ENCODE measurements around the gene ANTXRL.
"Not testable (repeated sequence)": the region's sequence is repeated elsewhere in the genome, so short reads cannot be mapped to it uniquely, and the experiment has no call there.

ANTXRL gene

GRCh38 chr10:46254467-46254866, 32.3 kb upstream of the ANTXRL start:
- no peak for DNase-seq (ENCODE audit: low read depth, low spot score)

DNA sequence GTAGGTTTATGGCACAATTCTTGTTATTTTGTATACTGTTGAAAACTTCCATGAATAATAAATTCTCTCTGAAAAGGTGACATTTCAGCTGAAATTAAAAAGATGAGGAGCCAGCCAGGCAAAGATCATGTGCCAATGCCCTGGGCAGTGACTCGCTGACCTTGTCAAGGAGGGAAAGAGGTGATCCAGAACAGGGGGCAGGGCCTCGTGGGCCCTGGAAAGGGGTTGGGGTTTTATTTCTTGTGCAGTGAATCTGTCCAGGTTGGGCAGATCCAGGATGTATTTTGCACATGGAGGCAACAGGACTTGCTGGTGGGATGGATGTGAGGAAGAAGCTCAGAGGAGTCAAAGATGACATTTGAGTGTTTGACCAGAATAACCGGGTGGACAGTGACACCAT, 31.6 kb upstream of the ANTXRL start:
- not testable (repeated sequence) for DNase-seq (ENCODE audit: low read depth, low spot score)

DNA sequence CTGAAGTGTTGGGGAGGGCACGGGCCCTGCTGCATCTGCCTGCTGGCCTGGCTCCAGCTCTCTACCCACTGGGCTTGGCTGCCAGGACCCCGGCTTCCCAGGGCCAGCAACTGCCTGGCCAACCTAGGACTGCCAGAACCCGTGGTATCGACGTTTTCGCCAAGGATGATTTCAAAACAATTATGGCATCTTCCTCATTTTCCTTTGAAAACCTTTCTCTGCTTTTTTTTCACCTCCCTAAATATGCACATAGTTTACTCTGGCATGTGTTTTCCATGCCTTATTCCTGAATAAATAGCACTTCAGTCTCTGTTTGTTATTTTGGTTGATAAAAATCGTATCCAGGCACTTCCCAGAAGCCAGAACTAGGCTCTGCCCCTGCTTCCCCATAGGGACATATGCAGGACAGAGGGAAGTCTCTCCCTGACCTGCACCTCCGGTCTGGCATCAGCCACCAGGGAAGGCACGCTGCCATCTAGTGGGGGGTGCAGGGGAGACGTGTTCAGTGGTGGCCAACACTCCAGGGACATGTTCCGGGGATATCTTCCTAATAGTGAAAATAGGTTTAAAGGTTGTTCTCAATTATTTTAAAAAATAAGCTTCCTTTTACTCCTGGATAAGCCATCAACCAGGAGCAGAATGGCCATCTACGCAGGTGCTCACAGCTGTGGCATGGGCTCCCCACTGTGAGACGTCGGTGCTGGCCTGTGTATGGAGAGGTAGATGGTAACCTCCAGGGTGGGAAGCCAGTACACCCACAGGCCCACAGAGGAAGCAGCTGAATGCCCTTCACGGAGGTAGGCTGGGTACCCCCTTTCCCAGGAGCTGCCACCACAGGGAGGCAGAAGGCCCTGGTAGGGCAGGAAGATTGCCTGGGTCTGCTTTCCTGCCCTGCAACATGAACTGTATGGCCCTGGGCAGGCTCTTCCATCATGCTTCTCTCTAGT, 30.7 kb upstream of the ANTXRL start:
- peak; percentile 25 for DNase-seq (ENCODE audit: low read depth, low spot score)

DNA sequence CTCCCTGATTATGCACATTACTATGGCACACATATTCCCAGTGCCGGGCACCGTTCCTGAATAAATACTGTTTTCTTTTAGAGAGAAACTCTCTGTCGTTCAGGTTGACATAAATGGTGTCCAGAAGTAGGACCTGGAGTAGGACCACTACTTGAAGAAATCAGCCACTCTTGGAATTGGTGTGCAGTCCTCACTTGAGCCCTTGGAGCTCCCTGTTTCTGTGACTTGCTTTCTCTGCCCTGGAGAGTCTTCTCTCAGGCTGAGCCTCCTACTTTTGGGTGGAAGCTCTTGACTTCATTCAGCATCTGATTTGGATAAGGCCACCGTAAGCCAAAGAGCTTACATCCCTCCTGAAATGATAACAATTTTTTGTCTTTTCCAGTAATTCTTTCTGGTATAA, 29.7 kb upstream of the ANTXRL start:
- no peak for DNase-seq (ENCODE audit: low read depth, low spot score)

GRCh38 chr10:46262906-46263560, 23.8 kb upstream of the ANTXRL start:
- not testable (repeated sequence) for DNase-seq (ENCODE audit: low read depth, low spot score)

DNA sequence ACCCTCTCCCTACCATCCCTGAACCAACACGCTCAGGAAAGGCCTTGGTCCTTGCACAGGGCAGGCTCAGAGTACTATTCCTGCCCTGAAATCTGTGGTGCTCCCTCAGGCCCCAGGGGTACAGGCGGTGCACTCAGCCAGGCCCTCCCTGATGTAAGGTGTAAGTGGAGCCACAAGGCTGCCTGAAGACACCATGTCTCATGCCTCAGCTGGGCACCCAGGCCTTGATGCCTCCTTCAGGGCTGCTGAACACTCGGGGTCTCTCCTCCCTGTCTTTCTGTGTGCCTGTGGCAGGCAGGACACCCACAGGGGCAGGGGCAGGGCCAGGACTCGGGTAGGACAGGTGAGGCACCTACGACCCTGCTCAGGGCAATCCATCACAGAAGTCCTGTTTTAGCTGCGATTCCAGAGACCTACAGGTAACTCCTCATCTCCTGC, 22.9 kb upstream of the ANTXRL start:
- DNase-seq (ENCODE audit: low read depth, low spot score): no peak

GRCh38 chr10:46264336-46264735, 22.5 kb upstream of the ANTXRL start:
- DNase-seq (ENCODE audit: low read depth, low spot score): no peak

- DNase-seq (ENCODE audit: low read depth, low spot score): no peak
Observed at GRCh38 chr10:46264737-46265368, 21.9 kb upstream of the ANTXRL start.

DNA sequence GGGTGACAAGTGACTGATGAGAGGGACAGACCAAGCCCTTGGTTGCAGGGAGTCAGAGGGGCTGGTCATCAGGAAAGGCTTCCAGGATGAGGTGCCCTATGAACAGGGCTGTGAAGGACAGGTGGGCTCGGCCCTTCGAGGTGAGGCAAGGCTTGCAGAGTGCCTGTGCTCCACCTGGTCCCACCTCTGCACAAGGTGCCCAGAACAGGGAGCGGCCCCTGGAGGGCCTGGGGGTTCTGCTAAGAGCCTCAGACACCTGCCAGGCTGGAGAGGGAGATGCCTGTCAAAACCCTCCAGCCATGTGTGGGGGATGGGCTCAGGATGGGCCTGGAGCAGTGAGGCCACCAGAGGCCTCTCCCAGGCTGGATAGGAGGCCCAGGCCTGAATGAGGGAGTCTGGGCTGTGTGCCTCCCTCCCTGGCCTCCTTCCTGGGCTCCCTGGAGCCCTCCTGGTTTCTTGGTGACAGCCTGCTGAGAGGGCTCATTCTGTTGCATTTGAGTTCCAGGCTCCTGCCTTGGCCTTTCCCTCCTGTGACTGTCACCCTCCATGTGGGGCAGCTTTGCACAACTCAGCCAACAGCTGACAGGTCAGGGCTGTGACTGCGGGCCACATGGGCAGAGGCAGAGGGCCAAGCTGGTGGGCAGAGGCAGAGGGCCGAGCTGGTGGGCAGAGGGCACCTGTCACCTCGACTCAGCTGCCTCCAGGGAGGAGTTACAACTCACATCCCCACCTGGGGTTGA, 21.1 kb upstream of the ANTXRL start:
- DNase-seq (ENCODE audit: low read depth, low spot score): not testable (repeated sequence)

- DNase-seq (ENCODE audit: low read depth, low spot score): no peak
Observed at GRCh38 chr10:46266306-46266985, 20.4 kb upstream of the ANTXRL start.

DNA sequence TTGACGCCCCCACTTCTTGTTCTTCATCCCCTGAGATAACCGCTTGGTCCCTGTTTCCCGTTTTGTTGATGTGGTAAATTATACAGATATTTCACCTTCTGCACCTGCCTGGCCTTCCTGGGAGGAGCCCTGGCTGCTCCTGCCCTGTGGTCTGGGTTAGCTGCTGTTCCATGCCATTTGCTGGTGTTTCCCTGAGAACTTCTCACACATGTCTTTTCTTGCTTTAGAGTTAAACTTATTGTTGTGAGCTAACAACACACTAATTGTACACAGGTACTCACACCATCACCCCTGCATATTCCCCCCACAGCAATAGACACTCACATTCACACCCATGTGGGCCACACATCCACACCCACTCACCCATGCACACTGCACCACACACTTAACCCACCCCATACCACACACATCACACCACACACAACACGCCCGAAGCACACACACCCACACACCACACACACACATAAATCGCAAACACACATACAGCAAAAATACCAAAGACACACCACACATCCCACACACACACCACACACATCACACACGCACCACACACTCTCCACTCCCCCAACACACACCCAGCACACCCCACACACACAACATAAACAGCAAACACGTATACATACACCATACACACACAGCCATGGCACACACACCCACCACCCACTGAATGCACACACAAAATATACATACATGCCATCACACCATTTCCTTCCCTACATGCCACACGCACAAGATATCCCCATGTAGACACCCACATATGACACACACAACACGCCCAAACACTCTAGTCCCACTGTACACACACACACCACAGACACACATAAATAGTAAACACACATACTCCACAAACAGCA, 19.4 kb upstream of the ANTXRL start:
- DNase-seq (ENCODE audit: low read depth, low spot score): no peak

DNA sequence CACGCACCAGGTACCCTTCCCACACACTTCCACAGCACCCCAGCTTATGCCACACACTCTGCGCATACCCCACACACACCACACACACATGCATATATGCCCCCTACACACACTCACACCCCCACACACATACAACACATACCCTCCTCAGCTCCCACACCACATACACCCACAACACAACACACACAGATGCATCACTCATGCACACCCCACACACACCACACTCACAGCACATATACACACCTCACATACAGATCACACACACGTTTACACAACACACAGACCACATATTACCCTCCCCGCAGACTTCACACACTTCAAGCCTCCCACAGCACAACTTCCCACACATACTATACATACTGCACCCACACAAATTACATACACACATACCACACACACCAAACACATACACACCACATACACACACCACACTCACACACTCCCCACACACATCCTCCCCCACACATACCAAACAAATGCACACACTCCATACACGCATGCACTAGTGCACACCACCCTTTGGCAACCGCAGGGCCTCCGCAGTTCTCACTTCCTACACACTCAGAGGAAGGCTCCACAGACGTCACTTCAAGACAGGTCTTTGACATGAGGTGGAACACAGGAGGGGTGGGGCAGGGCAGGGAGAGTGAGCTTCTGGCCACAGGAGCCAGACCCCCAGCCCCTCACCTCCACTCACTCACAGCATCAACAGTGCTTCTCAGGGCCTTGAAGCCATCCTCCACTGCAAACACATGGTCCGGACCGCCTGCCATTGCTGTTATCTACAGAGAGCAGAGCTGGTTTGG, 18.5 kb upstream of the ANTXRL start:
- DNase-seq (ENCODE audit: low read depth, low spot score): no peak

- not testable (repeated sequence) for DNase-seq (ENCODE audit: low read depth, low spot score)
Observed at GRCh38 chr10:46269554-46270053, 17.2 kb upstream of the ANTXRL start.

GRCh38 chr10:46270086-46270811, 16.5 kb upstream of the ANTXRL start:
- no peak for DNase-seq (ENCODE audit: low read depth, low spot score)

- not testable (repeated sequence) for DNase-seq (ENCODE audit: low read depth, low spot score)
Observed at GRCh38 chr10:46270963-46271530, 15.8 kb upstream of the ANTXRL start.

DNA sequence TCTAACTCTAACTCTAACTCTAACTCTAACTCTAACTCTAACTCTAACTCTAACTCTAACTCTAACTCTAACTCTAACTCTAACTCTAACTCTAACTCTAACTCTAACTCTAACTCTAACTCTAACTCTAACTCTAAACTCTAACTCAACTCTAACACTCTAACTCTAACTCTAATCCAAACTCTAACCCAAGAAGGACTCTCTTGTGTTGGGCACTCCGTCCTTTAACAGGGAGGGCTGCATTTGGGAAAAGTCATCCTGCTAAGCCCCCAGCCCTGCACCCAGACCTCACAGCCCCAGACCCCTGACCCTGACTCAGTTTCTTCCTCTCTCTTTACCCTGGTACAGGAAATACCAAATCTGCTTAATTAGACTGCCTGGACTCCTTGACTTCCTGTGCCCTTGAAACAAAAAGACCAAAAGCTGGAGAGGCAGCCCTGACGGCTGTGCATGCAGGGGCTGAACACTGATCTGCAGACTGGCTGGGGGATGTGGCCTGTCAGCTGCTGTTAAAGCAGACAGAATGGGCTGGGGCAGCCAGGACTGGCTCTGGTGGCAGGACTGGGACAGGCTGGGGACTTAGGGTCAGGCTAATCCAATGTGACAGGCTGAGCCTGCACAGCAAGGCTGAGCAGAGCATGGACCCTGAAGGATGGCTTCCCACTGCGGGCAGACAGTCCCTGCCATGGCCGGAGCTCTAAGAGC, 14.8 kb upstream of the ANTXRL start:
- not testable (repeated sequence) for DNase-seq (ENCODE audit: low read depth, low spot score)

DNA sequence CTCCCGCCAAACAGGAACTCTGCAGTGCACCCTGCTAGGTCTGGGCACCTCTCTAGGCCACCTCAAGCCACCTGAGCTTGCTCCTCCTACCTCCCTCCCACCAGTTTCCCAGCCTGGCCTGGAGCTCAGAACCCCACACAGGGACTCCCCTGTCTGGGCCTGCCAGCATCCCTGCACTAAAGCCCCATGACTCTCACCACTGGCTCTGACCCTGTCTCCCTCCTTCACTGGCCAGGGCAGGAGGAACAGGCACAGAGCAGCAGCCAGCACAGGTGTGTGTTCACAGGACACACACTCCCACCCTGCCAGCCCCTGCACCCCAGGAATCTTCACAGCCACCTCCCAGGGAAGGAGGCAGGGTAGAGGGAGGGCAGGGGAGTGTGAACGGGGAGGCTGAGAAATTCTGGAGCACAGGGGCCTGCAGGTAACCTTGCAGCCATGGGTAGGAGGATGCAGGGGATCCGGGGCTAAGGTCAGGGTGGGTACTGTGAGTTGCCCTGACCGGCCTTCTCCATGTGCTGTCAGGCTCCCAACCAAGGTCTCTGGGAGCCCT, 13.9 kb upstream of the ANTXRL start:
- no peak for DNase-seq (ENCODE audit: low read depth, low spot score)

Data from iPS DF 19.7 (cell line).